PC-9 (cell line): ENCODE measurements around the gene ITGAX.

Source experiments
- EZH2 ChIP-seq: fragments of 200-600 bp; sonication (generic); IDR thresholded peaks from 2 replicates; pipeline ENCODE4 v1.8.0; 2017; ENCODE audit warnings: antibody characterized with exemption, low read depth
- TF ChIP-seq, protein P1 (sequence below): fragments of 200-600 bp; sonication (generic); conservative IDR thresholded peaks from 2 replicates; pipeline ENCODE4 v1.6.1; 2017; ENCODE audit warnings: mixed run types, antibody characterized with exemption, mild to moderate bottlenecking, moderate library complexity

GRCh38 chr16:31364421-31364820 lies 9.4 kb downstream of the ITGAX start:
- TF ChIP-seq, protein P1, sequence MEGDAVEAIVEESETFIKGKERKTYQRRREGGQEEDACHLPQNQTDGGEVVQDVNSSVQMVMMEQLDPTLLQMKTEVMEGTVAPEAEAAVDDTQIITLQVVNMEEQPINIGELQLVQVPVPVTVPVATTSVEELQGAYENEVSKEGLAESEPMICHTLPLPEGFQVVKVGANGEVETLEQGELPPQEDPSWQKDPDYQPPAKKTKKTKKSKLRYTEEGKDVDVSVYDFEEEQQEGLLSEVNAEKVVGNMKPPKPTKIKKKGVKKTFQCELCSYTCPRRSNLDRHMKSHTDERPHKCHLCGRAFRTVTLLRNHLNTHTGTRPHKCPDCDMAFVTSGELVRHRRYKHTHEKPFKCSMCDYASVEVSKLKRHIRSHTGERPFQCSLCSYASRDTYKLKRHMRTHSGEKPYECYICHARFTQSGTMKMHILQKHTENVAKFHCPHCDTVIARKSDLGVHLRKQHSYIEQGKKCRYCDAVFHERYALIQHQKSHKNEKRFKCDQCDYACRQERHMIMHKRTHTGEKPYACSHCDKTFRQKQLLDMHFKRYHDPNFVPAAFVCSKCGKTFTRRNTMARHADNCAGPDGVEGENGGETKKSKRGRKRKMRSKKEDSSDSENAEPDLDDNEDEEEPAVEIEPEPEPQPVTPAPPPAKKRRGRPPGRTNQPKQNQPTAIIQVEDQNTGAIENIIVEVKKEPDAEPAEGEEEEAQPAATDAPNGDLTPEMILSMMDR: no peak
- no peak for TF ChIP-seq EZH2
